ENCODE data around the gene ABCB11.

- TF ChIP-seq CTCF (IDR thresholded peaks at IDR 0.05) (no peak), POLR2A (IDR thresholded peaks at IDR 0.05) (no peak)
These were observed 123.0 kb downstream of the ABCB11 start for GRCh38 chr2:168907940-168908662.

Measured in breast epithelium (tissue), 3 donors.